ENCODE data around the gene RCC1.

DNA sequence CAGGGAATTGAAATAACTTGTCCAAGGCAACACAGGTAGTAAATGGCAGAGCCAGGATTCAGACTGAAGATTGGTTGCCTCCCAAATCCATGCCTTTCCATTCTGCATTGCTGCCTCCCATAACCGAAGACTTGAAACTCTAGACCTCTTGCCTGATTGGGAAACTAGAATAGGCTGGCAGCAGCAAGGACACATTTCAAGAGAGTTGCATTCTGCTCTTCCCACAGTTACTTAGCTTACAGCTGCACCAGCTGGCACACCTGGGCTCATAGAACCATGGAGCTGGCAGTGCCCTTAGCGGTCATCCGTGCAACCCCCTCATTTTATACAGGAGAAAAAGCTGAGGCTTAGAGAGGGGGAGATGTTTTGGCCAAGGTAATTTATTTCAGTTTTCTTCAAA is 55.0 kb downstream of the RCC1 start:
- TF ChIP-seq, protein P1, sequence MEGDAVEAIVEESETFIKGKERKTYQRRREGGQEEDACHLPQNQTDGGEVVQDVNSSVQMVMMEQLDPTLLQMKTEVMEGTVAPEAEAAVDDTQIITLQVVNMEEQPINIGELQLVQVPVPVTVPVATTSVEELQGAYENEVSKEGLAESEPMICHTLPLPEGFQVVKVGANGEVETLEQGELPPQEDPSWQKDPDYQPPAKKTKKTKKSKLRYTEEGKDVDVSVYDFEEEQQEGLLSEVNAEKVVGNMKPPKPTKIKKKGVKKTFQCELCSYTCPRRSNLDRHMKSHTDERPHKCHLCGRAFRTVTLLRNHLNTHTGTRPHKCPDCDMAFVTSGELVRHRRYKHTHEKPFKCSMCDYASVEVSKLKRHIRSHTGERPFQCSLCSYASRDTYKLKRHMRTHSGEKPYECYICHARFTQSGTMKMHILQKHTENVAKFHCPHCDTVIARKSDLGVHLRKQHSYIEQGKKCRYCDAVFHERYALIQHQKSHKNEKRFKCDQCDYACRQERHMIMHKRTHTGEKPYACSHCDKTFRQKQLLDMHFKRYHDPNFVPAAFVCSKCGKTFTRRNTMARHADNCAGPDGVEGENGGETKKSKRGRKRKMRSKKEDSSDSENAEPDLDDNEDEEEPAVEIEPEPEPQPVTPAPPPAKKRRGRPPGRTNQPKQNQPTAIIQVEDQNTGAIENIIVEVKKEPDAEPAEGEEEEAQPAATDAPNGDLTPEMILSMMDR (IDR thresholded peaks at IDR 0.05; ENCODE audit: insufficient read depth, low read depth, low read length), result no peak
- no peak for TF ChIP-seq EZH2 (IDR thresholded peaks at IDR 0.05; ENCODE audit: insufficient read depth, low read length)
